ENCODE results near the gene NQO2. TPM values are rescaled to one million over a fixed set of nuclear protein-coding genes. Genes with fewer than 3 reads are reported as not detected.

Gene NQO2
- total RNA-seq, 1 experiment from 2014 or later, result 45.7 TPM

GRCh38 chr6:2992330-2992979 lies 7.2 kb upstream of the NQO2 start:
- DNase-seq (ENCODE audit: low read depth, low spot score) (no peak), ATAC-seq (no peak)
- no peak for TF ChIP-seq SIN3A (IDR thresholded peaks at IDR 0.05; ENCODE audit: borderline replicate concordance, insufficient read depth, low read depth, low read length)
- TF ChIP-seq TCF7L2 (IDR thresholded peaks at IDR 0.05; ENCODE audit: low read depth, low read length), result no peak
- no peak for TF ChIP-seq REST (IDR thresholded peaks at IDR 0.05; ENCODE audit: insufficient read depth in 1 of 2, low read depth in 2 of 2, low read length in 1 of 2)
- TF ChIP-seq CTCF (IDR thresholded peaks at IDR 0.05), result no peak
- no peak for TF ChIP-seq POLR2AphosphoS5 (IDR thresholded peaks at IDR 0.05; ENCODE audit: low read depth, low read length)
- no peak overlapping the region for H3K4me3 ChIP-seq (ENCODE audit: low read depth in 2 of 2, low read length in 2 of 2)
- intact Hi-C loops (cut with micrococcal nuclease; ENCODE audit: unreplicated experiment) (loop anchor here (10.0 kb wide), 1 partner anchor 262 kb away; the partner anchor contains the start of gene PSMG4), in situ Hi-C loops (cut with HindIII; ENCODE audit: low pct_unique_long_range_greater_than_20kb, low sequenced_read_pairs) (no loop called here)
- no peak overlapping the region for H3K27ac ChIP-seq (ENCODE audit: low read length)
- peaks cover 7% of the 10 kb centered on the region for H3K4me1 ChIP-seq (ENCODE audit: control insufficient read depth, insufficient read depth, low read length)
- ChIA-PET POLR2A (no interaction called here), CTCF (no interaction called here)
- H3K27me3 ChIP-seq (ENCODE audit: control insufficient read depth, insufficient read depth, low read length), result no peaks in the 10 kb centered on the region
- H3K36me3 ChIP-seq (ENCODE audit: control insufficient read depth, insufficient read depth, low read length), result no peaks in the 10 kb centered on the region
- H3K9me3 ChIP-seq (ENCODE audit: control insufficient read depth, insufficient read depth, low read depth, low read length), result no peaks in the 10 kb centered on the region
- no TSS peak for BruUV-seq (replicated peaks)

- intact Hi-C loops (cut with micrococcal nuclease; ENCODE audit: unreplicated experiment) (loop anchor here (10.0 kb wide), 1 partner anchor 261 kb away; the partner anchor contains the start of gene PSMG4), in situ Hi-C loops (cut with HindIII; ENCODE audit: low pct_unique_long_range_greater_than_20kb, low sequenced_read_pairs) (no loop called here)
- Histone ChIP-seq H3K27ac (ENCODE audit: low read length) (no peak overlapping the region), H3K36me3 (ENCODE audit: control insufficient read depth, insufficient read depth, low read length) (no peaks in the 10 kb centered on the region), H3K27me3 (ENCODE audit: control insufficient read depth, insufficient read depth, low read length) (no peaks in the 10 kb centered on the region), H3K4me3 (ENCODE audit: low read depth in 2 of 2, low read length in 2 of 2) (no peak overlapping the region), H3K4me1 (ENCODE audit: control insufficient read depth, insufficient read depth, low read length) (no peaks in the 10 kb centered on the region), H3K9me3 (ENCODE audit: control insufficient read depth, insufficient read depth, low read depth, low read length) (no peaks in the 10 kb centered on the region)
- DNase-seq (ENCODE audit: low read depth, low spot score) (no peak), ATAC-seq (no peak)
- CTCF ChIA-PET, result interaction anchor here (0.6 kb wide), 1 partner anchor 794 kb away, joined by 3 read pairs; no protein-coding TSS in a partner anchor
- TF ChIP-seq CTCF (IDR thresholded peaks at IDR 0.05) (no peak), POLR2AphosphoS5 (IDR thresholded peaks at IDR 0.05; ENCODE audit: low read depth, low read length) (no peak), SIN3A (IDR thresholded peaks at IDR 0.05; ENCODE audit: borderline replicate concordance, insufficient read depth, low read depth, low read length) (no peak), REST (IDR thresholded peaks at IDR 0.05; ENCODE audit: insufficient read depth in 1 of 2, low read depth in 2 of 2, low read length in 1 of 2) (no peak), TCF7L2 (IDR thresholded peaks at IDR 0.05; ENCODE audit: low read depth, low read length) (no peak)
- POLR2A ChIA-PET, result no interaction called here
- BruUV-seq (replicated peaks), result no TSS peak
These were observed 5.9 kb upstream of the NQO2 start for GRCh38 chr6:2993755-2994317.

Data from Panc1 (cell line).